GM18520 (cell line): Measurements from ENCODE around the gene COL5A1.

ENCODE experiments used
- ATAC-seq: cut with Tn5 transposase; IDR thresholded peaks from one replicate; pipeline ENCODE4 v1.9.1; 2021; ENCODE audit not compliant: unreplicated experiment

The COL5A1 gene

DNA sequence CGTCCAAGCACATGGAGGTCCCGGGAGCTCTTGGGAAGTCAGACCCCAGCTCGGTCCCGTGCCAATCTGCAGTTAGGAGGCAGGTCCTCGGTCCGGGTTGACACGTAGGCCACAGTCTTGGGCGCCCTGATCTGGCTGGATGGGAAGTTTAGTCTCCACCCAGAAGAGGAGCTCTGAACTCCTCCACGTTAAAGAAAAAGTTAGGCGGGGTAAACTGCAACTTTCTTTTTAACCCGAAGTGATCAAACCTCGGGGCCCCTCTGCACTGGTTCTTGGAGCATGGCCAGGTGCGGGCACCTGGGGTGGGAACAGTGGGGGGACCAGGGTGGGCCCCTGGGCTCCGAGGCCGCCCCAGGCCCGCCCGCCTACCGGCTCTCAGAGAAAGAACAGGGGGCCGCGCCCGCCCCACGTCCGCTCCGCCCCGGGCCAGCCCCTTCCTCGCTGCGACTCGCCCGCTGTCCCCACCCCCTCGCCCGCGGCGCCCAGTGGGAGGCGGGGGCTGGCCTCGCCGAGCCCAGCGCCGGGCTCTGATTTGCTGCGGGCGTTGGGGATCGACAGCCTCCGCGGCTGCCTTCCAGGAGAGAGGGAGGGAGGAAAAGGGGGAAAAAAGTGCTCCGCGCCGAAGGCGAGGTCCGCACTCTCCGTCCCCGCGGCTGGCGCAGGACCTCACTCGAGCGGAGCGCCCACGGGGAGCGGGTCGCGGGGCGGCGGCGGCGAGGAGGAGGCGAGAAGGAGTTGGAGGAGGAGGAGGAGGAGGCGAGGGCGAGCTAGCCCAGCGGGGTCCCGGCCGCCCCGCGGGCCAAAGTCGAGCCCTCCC is at the start of gene COL5A1:
Gene COL5A1, plus strand, starts transcription at position 631 of the 817 bp plus-strand sequence. CDS start 385 bp downstream, outside the sequence.
- ATAC-seq: no peak

DNA sequence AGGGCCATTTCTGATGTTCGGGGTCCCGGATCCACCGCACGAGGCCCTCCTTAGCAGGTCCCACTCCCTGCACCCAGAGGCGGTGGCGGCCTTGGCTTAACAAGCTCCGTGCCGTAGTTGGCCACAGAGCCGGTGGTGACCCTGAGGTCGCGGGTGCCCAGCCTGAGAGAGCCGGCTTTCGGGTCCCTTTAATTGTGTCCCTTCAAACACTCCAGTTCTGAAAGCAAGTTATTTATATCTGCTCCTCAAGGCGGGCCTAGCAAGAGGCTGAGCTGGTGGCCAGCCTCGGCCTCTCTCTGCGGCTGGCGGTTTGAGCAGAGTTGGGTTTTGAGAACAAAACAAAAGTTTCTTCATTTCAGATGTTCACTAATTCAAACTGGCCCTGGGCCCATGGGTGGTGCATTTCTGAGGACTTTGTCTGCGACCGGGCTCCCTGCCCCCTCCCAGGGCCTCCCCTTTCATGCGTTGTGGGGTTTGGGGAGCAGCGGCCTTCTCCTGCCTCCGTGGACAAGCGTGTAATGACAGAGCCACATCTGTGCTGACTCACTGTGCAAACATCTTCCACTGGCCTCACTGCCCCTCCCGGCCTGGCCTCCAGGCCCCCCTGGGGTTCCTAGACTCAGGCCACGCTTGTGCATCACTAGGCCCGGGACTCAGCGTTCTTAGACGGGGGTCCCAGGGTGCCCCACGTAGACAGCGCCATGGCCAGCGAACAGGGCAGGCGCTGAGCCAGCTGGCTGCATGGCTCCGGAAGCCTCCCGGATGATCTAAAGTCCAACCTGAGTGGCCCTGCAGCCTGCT is 49.4 kb upstream of the COL5A1 start:
- ATAC-seq: no peak

DNA sequence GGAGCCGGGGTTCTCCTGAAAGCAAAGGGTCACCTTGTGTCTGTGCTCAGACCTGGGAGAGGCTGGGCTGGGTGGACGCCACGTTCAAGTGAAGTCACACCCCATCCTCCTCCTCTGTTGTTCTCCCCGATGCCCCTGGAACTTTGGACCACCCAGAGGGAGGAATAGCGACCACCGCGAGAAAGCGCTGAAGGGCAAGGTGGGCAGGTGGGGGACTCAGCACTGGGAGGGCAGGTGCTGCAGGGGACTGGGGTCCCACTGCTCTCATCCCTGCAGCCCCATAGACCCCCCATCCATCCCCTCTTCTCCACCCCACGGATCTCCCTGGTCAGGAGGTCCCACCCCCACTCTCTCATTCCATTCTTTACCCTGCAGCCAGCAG is 48.8 kb upstream of the COL5A1 start:
- no peak for ATAC-seq

DNA sequence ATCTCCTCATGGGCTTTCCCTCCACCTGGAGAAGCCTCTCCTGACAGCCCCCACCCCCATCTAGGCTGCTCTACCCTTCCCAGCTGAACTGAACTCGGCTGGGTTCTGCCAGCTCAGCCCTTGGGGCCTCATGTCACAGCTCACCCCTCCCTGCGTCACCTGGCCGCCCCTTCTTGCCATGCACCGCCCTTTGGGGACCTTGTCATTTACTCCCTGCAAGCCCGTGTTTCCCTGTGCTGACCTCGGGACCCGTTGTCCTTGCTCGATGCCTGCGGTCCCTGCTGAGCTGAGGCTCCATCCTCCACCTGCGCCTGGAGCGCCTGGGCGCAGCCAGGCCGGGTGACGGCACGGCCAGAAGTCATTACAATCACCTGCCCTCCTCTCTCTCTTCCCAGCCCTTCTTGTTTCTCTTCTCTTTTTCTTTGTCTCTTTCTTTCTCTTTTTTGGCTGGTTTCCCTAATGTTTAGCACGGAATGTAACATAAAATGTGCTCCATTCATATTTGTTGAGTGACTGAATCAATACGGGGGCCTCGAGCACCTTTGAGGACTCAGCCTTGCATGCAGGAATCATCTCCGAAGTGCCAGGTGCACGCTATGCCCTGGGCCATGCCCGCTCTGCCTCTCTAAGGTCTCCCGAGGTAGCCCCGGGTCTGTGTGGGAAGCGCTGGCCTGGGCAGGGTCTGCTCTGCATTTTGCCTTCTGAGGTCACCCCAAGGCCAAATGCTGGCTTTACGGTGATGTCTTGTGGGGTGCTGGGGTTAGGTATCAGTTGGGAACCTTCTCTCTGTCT is 48.1 kb upstream of the COL5A1 start:
- no peak for ATAC-seq

DNA sequence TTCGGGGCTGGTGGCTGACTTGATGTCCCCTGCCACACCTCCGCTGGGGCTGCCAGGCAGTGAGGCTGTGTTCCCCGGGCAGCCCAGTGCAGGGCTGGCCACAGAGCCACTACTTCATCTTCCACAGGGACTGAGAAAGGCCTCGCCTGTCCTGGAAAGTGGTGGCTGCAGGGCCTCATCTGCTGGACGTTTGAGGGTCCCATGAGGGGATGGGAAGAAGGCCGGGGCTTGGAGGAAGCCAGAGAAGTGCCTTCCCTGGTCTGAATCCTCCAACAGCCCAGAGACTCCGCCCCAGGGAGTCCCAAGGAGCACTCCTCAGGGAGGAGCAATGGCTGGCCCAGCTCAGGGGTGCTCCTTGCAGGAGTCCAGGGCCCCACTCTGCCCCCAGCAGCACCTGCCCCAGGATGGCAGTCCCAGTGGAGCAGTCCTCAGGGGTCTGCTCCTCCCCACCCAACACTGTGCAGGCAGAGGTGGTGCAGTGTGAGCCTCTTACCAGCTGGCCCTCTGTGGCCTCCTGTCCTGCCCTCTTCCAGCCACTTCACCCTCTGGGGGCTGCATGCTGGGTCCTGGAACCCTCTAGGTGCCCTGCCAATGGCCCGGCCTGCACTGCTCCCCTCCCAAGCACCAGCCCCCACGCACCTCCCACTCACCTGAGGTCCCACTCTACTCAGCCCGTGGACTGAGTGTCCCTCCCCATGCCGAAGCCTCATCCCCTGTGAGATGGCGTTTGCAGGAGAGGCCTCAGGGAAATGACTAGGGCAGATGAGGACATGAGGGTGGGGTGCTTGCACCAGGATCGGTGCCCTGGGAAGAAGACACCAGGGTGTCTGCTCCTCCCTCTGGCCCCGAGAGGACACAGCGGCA is 47.3 kb upstream of the COL5A1 start:
- ATAC-seq: no peak

DNA sequence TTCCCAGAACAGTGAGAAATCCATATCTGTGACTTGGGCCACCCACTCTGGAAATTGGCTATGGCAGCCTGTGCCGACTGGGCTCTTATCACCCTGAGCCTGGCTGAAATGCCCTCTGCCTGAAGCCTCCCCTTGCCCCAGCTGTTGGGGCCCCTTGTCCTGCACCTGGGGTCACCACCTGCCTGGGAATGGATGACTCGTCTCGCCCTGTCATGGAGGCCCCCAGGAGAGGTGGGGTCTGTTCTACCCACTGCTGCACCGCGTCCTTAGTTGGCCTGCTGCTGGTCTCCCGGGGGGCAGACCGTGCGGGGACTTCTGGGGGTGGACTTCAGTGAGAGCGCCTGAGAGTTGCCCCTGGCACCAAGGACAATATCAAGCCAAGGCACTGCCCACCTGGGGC is 46.6 kb upstream of the COL5A1 start:
- ATAC-seq: no peak

DNA sequence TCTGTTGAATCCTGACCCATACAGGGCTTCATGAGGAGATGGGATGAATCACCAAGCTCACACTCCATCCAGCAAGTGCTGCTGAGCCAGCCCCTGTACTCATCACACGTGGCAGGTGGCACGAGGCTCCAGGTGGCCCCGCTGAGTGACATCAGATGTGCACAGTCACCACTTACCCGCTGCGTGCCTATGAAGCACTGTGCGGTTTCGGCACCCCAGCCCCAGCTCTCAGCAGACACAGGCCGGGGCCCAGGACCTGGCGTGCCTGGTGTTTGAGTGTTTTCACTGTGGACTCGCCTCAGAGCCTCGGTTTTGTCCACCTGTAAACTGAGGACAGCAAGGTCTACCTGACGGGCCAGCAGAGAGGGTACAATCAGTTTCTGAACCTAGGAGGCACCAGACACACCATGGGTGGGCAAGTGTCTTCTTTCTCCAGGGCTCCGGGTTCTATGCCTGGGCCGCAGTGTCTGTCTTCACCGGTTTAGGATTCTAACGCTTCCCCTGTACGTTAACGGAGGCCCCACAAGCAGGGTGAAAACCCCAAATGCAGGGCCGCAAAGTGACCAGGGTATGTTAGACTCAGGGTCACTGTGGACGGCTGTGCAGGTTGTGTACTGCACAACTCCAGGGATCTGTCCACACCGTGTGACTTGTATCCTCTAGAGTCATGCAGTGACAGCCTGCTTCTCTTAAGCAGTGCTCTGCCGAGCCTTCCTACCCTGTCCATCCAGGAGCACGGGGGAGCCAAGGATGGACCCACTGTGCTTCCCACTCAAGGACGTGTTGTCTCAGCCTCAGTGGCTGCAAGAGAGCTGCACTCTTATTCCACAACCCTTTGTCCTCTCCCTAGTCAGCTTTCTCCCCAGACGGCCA is 44.3 kb upstream of the COL5A1 start:
- ATAC-seq: no peak

DNA sequence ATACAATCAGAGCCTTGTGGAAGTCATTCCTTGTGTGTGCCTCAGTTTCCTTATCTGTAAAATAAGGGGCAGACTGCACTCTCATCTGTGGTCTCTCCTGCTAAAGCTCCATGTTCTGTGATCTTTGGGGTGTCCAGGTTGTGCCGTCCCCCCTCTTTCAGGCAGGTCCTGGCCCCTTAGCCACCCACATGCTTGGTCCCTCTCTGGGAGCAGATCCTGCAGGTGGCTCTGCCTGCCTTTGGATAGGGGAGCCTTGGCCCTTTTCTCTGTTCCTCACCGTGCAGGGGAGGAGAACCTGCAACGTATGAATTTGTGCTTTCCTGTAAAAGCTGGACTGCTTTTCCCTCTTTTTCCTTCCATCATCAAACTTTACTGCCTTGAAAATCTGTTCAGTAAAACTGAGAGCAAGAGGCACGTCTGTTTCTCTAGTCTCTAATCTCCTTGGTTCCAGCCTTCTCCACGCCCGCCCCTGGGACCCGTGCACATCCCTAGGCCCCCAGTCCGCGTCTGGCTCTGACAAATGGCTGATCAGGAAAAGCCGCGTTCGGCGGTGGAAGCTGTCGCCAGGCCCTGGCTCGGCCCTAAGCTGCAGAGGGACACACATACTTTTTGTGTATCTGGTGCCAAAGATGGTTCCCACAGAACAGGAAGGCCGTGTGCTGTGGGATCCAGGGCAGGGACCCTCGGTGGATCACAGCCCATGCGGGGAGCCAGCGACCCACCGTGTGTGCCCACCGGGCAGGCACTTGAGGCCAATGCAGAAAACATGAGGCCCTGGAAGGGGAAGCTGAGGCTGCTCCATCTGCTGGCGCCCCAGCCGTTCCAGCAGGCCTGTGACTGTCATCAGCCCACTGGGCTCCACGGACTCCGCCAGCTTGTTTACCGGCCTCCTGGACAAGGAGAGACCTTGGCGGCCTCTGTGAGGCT is 43.4 kb upstream of the COL5A1 start:
- no peak for ATAC-seq

DNA sequence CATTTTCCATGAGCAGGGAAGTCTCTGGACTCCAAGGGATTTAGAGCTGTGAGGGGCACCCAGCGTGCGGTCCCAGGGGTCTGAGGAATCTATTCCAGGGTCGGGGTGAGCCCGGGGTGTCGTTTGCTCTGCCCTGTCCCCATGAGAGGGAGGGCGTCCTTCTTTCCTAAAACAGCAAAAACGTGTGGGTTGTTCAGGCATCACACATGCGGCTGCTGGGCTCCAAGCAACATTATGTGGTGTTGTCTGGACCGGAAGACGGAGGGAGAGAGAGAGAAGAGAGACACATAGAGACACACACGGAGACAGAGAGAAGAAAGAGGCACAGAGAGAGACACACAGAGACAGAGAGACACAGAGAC is 42.7 kb upstream of the COL5A1 start:
- no peak for ATAC-seq

DNA sequence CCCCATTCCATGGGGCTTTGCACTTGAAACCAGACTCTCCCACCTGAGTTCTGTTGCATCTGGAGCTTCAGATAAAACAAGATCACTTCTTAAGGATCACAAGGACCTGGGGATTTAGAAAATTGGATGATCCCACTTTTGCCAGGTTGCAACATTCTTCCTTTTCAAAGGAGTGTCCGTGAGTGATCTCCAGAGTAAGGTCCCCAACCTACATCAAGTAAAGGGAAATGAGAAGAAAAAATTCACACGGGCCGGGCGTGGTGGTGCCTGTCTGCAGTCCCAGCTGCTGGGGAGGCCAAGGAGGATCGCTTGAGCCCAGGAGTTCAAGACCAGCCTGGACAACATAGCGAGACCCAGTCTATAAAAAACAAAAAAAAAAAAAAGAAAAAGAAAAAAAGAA is 41.2 kb upstream of the COL5A1 start:
- no peak for ATAC-seq

DNA sequence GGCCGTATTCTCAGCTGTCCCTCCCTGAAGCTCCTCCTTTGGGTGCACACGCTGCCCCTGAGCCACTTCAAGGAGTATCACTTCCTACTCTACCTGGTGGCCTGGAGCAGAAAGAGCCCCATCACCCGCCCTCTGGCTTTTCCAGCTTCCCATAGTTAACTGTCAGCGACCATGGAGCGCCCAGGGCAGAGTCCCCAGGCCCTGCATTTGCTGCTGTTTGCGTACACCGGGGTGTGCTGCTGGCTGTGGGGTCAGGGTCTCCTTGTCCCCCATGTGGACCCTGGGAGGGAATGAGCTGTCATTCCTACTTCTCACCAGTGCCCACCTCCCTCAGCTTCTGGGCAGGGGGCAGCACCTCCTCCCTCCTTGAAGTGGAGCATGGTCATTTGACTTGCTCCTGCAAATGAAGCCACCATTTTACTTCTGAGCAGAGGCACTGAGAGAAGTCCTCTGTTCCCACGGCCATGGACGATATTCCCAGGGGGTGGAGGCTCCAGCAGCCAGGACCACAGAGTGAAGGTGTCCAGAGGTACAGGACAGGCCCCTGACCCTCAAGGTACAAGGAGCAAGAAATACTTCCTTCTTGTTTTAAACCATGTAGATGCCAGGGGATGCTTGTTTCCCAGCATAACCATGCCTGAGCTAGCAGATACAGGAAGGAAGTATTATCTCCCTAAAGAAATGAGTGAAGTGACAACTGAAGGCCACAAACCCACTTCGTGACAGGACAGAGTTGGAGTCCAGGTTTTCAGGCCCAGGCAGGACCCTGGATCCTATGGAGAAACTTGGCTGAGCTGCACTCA is 40.6 kb upstream of the COL5A1 start:
- ATAC-seq: no peak

DNA sequence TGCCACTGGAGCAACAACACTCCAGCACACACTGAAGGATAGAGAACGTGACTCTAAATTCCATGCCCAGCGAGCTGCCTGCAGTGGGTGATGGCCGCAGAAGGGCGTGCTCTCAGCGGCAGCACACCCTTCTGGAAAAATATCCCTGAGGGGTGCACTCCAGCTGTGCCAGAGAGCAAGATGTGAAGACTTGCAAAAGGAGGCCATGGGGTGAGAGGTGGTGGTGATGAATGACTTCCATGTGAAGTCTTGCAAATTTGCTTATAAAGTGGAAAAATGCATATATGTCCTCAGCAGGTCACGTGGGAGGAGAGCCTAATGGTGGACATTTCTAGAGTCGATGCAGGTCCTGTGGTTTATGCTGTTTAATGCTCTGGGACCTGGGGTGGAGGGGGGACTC is 39.8 kb upstream of the COL5A1 start:
- ATAC-seq: no peak

DNA sequence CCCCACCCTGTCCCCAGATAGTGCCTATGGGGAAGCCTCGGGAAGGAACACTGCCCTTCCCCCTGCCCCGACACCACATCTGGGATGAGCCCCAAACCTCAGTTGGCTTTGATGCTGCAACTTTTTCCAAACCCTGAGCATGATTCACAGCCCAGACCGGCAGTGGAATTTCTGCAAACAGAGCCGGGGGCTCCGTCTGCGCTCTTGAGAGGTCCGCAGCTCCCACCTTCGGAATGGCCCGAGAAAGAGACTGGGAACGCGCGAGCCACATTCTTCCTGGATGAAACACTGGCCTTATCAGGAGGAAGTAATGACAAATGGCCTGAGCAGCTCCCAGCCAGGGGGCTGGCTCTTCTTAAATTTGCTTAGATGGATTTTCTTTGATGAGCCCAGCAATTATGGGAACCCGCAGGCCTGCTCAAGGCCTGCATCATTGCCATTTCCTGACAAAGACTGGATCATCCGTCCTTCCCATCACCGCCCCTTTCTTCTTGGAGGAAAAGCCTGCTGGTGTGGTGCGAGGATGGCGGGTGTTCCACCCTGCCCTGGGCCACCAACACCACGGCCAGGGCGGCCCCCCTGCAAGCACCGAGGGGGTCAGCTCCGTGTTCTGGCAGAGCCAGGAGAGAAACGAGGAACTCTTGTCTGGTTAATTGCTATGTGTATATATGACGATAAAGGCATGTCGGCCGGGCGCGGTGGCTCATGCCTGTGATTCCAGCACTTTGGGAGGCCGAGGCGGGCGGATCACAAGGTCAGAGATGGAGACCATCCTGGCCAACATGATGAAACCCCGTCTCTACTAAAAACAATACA is 38.8 kb upstream of the COL5A1 start:
- ATAC-seq: no peak

DNA sequence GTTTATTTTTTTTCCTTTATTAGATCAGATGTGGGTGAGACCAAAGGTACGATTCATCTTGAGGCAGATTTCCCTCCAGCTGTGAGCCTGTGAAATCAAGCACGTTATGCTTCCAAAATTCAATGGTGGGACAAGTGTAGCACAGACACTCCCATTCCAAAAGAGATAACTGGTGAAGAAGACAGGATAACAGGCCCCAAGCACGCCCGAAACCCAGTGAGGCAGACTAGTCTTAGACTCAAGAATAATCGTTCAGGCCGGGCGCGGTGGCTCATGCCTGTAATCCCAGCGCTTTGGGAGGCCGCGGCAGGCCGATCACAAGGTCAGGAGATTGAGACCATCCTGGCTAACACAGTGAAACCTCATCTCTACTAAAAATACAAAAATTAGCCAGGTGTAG is 36.8 kb upstream of the COL5A1 start:
- no peak for ATAC-seq

DNA sequence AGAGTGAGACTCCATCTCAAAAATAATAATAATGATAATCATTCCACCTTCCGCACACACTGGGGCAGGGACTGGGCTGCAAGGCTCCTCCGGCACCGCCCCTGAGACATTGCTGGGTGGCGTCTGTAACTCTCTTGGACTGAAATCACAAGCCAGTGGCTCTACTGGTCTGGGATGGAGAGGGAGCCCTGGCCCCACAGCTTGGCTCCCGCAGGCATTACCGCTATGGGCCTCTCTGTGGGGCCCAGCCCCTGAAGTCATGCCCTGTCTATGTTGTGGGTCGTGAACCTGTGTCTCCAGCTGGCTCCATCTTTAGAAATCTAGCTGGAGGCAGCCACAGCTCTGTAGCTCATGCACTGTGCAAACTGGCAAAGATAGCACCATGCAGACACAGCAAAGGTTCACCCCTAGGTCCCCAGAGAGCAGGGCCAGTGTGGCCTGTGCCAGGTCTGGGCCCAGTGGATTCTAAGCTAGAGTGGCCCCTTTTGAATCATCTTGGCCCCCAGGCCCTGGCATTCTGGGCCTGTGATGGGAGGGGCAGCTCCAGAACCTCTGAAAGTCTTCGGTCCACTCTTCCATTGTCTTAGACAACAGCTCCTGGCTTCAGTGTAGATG is 36.1 kb upstream of the COL5A1 start:
- ATAC-seq: no peak

DNA sequence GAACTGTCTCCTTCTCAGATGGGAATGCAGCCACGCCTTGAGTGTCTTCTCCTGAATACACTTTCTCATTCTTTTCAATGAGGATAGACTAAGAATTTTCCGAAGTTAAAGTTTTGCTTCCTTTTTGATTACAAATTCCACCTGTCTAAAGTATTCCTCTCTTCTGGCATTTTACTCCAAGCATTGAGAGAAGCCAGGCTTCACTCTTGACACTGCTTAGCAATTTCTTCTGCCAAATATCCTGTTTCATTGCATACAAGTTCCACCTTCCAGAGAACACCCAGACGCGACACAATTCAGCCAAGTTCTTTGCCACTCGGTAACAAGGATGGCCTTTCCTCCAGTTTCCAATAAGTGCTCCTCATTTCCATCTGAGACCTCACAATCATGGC is 35.6 kb upstream of the COL5A1 start:
- ATAC-seq: no peak
